Measurements from ENCODE around the gene SEPTIN12. TPM values are rescaled to one million over a fixed set of nuclear protein-coding genes. Genes with fewer than 3 reads are reported as not detected.

Gene SEPTIN12, protein sequence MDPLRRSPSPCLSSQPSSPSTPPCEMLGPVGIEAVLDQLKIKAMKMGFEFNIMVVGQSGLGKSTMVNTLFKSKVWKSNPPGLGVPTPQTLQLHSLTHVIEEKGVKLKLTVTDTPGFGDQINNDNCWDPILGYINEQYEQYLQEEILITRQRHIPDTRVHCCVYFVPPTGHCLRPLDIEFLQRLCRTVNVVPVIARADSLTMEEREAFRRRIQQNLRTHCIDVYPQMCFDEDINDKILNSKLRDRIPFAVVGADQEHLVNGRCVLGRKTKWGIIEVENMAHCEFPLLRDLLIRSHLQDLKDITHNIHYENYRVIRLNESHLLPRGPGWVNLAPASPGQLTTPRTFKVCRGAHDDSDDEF
- under 1 TPM in 1 of 2 donors, not detected in 1; 0.07 TPM for polyA plus RNA-seq

DNA sequence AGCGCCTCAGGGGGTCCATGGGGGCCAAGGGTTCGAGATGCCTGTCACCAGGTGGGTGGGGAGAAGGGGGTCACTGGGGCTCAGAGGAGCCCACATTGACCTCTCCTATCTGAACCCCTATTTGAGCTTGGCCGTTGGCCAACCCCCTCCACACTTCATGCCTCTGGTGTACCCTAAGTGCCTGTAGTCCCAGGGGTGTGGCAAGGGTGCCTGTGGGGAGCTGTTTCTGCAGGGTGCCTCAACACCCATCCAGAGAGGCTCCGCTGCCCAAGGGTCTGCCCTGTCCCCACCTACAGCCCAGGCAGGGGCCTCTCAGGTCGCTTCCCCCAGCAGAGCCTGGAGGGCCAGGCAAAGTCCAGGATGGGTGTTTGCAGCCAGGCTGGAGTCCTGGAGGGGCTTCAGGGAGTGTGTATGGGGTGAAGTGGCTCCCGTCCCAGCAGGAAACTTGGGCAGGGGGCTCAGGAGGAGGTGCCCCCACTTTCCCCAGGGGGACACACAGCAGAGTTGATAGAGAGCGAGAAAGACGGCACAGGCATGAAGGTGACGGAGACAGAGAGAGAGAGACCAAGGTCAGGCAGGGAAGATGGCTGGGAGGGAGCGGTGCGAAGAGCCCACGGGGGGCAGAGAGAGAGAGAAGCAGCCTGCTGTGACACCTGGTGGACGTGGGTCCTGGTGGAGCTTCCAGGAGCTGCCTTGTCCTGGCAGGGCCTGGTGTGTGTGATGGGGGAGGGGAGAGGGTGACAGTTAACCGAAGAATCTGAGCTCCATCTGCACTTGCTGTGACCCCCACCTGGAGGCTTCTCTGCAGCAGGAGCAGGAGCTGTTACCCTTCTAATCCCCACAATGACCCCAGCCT is at the start of gene SEPTIN12:
SEPTIN12 (minus strand) TSS at position 719 of the 856 bp plus-strand sequence; CDS start at position 19, 700 bp downstream.
- H3K9me3 ChIP-seq (ENCODE audit: control insufficient read depth in 2 of 2, insufficient read depth in 1 of 2, low read depth in 1 of 2, low read length in 1 of 2), result no peaks in the 10 kb centered on the region
- no peaks in the 10 kb centered on the region for H3K27me3 ChIP-seq (ENCODE audit: control insufficient read depth in 1 of 2, insufficient read depth in 2 of 2, low read length in 2 of 2)
- peaks cover 0 to 3% of the 10 kb centered on the region in 2 donors for H3K4me1 ChIP-seq (ENCODE audit: control insufficient read depth in 2 of 2, insufficient read depth in 2 of 2, low read length in 1 of 2)
- WGBS, 2 donors, result 75 to 77% methylated on average over 14 of the region's 14 CpGs
- no peak within 1 kb of the TSS for H3K27ac ChIP-seq (ENCODE audit: low read depth in 2 of 2, low read length in 1 of 2)
- H3K36me3 ChIP-seq (ENCODE audit: control insufficient read depth in 2 of 2, insufficient read depth in 2 of 2, low read length in 1 of 2), result no peaks in the 10 kb centered on the region
- H3K4me3 ChIP-seq (ENCODE audit: low read depth in 1 of 2, low read length in 2 of 2), result no peak within 1 kb of the TSS

DNA sequence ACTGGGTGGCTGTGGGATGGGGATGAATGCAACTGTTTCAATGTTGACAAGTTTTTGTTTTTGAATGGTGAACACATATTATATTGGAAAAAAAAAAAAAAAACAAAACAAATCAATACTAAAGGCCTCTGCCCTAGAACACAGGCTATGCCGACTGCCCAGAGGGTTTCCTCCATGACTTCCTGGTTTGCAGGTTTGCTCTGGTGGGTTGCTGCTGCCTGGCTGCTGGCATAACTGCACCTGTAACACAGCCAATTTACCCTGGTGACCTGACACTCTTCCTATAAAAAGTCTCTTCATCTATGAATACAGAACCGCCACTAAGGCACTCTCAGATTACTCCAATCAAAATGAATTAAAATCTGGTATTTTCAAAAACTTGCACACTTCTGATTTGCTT is 48.6 kb upstream of the SEPTIN12 start:
- Histone ChIP-seq H3K4me1 (ENCODE audit: control insufficient read depth in 2 of 2, insufficient read depth in 2 of 2, low read length in 1 of 2) (no peaks in the 10 kb centered on the region), H3K9me3 (ENCODE audit: control insufficient read depth in 2 of 2, insufficient read depth in 1 of 2, low read depth in 1 of 2, low read length in 1 of 2) (no peaks in the 10 kb centered on the region), H3K27me3 (ENCODE audit: control insufficient read depth in 1 of 2, insufficient read depth in 2 of 2, low read length in 2 of 2) (no peaks in the 10 kb centered on the region), H3K27ac (ENCODE audit: low read depth in 2 of 2, low read length in 1 of 2) (no peak overlapping the region), H3K4me3 (ENCODE audit: low read depth in 1 of 2, low read length in 2 of 2) (no peak overlapping the region), H3K36me3 (ENCODE audit: control insufficient read depth in 2 of 2, insufficient read depth in 2 of 2, low read length in 1 of 2) (peaks cover 12 to 14% of the 10 kb centered on the region in 2 donors)
- 90% methylated on average over 2 of the region's 2 CpGs for WGBS, 2 donors

DNA sequence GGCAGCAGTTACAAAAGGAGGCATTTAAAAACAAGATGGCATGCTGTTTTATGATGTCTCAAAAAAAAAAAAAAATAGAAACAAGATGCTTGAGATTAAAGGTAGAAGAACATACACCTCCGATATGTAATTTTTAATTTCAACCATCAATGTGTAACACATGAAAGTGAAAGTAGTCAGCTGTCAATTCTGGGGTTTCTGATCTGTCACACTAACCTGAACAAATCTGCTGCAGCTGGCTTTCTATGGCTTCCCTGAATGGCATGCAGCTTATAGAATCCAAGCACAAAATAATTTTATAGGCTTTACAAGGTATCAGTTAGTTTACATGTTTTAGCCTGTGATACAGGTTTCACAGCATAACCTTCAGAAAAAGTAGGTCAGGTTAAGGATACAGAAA is 45.4 kb upstream of the SEPTIN12 start:
- H3K27me3 ChIP-seq (ENCODE audit: control insufficient read depth in 1 of 2, insufficient read depth in 2 of 2, low read length in 2 of 2), result no peaks in the 10 kb centered on the region
- H3K9me3 ChIP-seq (ENCODE audit: control insufficient read depth in 2 of 2, insufficient read depth in 1 of 2, low read depth in 1 of 2, low read length in 1 of 2), result no peaks in the 10 kb centered on the region
- H3K4me3 ChIP-seq (ENCODE audit: low read depth in 1 of 2, low read length in 2 of 2), result no peak overlapping the region
- no peak overlapping the region for H3K27ac ChIP-seq (ENCODE audit: low read depth in 2 of 2, low read length in 1 of 2)
- 85 to 92% methylated on average over 1 of the region's 1 CpG for WGBS, 2 donors
- peaks cover 18% of the 10 kb centered on the region in 2 donors for H3K36me3 ChIP-seq (ENCODE audit: control insufficient read depth in 2 of 2, insufficient read depth in 2 of 2, low read length in 1 of 2)
- no peaks in the 10 kb centered on the region for H3K4me1 ChIP-seq (ENCODE audit: control insufficient read depth in 2 of 2, insufficient read depth in 2 of 2, low read length in 1 of 2)

DNA sequence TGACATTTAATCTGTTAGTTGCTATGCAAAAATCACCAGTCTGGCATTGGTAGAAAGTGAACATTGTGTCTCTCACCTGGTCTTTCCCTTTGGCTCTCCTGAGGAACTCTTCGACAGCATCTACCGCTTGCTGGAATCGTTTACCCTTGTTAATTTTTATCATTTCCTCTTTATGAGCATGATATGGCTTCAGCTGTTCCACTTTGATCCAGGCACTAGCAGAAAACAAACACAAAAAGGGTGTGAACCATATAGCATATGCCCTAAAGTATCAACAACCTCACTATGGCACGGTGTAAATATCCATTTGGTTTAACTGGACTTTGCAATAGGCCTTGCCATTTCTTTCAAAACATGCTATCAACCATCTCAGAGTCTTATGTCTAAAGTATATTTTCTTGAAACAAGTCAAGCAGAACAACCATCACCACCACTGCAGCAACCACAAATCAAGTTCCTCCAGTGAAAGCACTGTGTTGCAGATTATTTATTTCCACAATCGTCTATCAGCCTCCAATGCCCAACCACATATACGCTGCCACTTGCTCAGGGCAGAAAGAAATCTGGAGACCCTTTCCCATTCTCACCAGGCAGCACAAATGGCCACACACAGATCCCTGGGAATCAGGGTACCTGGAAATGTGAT is 44.7 kb upstream of the SEPTIN12 start:
- Histone ChIP-seq H3K4me1 (ENCODE audit: control insufficient read depth in 2 of 2, insufficient read depth in 2 of 2, low read length in 1 of 2) (no peaks in the 10 kb centered on the region), H3K4me3 (ENCODE audit: low read depth in 1 of 2, low read length in 2 of 2) (no peak overlapping the region), H3K27me3 (ENCODE audit: control insufficient read depth in 1 of 2, insufficient read depth in 2 of 2, low read length in 2 of 2) (no peaks in the 10 kb centered on the region), H3K9me3 (ENCODE audit: control insufficient read depth in 2 of 2, insufficient read depth in 1 of 2, low read depth in 1 of 2, low read length in 1 of 2) (no peaks in the 10 kb centered on the region), H3K36me3 (ENCODE audit: control insufficient read depth in 2 of 2, insufficient read depth in 2 of 2, low read length in 1 of 2) (peaks cover 21 to 22% of the 10 kb centered on the region in 2 donors), H3K27ac (ENCODE audit: low read depth in 2 of 2, low read length in 1 of 2) (no peak overlapping the region)
- WGBS, 2 donors, result 76 to 87% methylated on average over 6 of the region's 6 CpGs

DNA sequence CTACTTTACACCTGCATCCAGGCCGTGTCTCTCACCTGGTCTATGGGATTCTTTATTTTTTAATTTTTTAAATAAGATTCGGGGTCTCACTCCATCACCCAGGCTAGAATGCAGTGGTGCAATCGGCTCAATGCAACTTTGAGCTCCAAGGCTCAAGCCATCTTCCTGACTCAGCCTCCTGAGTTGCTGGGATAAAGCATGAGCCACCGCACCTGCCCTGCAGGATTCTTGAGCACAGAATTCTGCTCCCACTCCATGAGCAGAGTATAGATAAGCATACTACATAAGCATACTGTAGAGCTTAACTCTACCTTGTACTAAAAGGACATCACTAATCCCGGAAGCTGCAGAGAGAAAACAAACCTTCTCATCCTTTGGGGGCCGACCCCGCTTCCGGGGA is 43.5 kb upstream of the SEPTIN12 start:
- no peak overlapping the region for H3K4me3 ChIP-seq (ENCODE audit: low read depth in 1 of 2, low read length in 2 of 2)
- H3K9me3 ChIP-seq (ENCODE audit: control insufficient read depth in 2 of 2, insufficient read depth in 1 of 2, low read depth in 1 of 2, low read length in 1 of 2), result no peaks in the 10 kb centered on the region
- no peaks in the 10 kb centered on the region for H3K4me1 ChIP-seq (ENCODE audit: control insufficient read depth in 2 of 2, insufficient read depth in 2 of 2, low read length in 1 of 2)
- WGBS, 2 donors, result 93 to 95% methylated on average over 8 of the region's 8 CpGs
- H3K27ac ChIP-seq (ENCODE audit: low read depth in 2 of 2, low read length in 1 of 2), result no peak overlapping the region
- H3K36me3 ChIP-seq (ENCODE audit: control insufficient read depth in 2 of 2, insufficient read depth in 2 of 2, low read length in 1 of 2), result peaks cover 21 to 30% of the 10 kb centered on the region in 2 donors
- no peaks in the 10 kb centered on the region for H3K27me3 ChIP-seq (ENCODE audit: control insufficient read depth in 1 of 2, insufficient read depth in 2 of 2, low read length in 2 of 2)

DNA sequence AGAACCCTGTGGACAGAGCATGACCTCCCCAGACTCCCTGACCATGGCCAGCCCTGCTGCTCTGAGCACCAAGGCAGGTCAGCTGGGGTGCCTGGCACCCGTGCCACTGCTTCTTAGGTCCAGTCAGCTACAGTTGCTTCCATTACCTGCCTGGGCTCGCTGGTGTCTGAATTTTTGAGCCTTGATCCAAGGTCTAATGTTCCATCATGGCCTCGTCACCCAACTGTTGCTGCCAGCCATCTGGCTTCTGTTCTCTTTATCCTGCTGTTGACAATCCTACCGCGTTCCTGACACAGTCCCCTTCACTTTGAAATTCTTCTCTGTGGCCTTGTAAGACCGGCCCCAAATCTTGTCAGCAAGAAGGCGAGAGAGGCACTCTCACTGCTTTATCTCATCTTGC is 42.3 kb upstream of the SEPTIN12 start:
- H3K4me3 ChIP-seq (ENCODE audit: low read depth in 1 of 2, low read length in 2 of 2), result no peak overlapping the region
- WGBS, 2 donors, result 91% methylated on average over 7 of the region's 7 CpGs
- peaks cover 21 to 32% of the 10 kb centered on the region in 2 donors for H3K36me3 ChIP-seq (ENCODE audit: control insufficient read depth in 2 of 2, insufficient read depth in 2 of 2, low read length in 1 of 2)
- no peak overlapping the region for H3K27ac ChIP-seq (ENCODE audit: low read depth in 2 of 2, low read length in 1 of 2)
- H3K4me1 ChIP-seq (ENCODE audit: control insufficient read depth in 2 of 2, insufficient read depth in 2 of 2, low read length in 1 of 2), result no peaks in the 10 kb centered on the region
- H3K27me3 ChIP-seq (ENCODE audit: control insufficient read depth in 1 of 2, insufficient read depth in 2 of 2, low read length in 2 of 2), result no peaks in the 10 kb centered on the region
- no peaks in the 10 kb centered on the region for H3K9me3 ChIP-seq (ENCODE audit: control insufficient read depth in 2 of 2, insufficient read depth in 1 of 2, low read depth in 1 of 2, low read length in 1 of 2)

DNA sequence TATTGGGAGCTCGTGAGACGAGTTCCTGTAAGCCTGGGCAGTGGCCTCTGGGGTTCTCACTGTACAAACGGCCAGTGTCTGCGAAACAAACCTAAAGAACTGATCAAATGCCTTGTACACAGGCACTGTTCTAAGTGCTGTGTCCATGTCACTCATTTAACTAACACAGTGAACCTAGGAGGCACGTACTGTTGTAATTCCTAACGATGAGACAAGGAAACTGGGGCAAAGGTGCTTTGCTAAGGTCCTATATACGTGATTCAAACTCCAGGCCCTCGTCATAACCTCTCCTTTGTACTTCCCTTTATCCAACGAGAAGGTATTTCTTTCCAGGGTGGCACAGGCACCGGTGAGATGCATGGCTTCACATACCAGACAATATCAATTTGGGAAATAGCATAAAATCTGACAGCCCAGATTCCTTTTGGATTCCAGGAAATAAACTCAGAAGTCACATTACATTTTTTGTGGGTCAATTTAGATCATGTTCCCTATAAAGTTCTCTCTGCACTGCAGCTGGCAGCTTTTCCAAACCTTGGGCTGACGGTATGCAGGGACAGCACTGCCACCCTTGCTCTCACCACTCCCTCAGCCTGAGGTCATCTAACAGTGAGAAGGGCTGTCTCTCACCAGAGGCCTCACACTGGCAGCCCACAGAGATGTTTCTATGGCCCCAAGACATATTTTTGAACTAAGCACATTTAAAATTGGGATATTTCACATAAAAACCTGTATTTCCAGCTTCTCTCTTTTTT is 40.6 kb upstream of the SEPTIN12 start:
- no peak overlapping the region for H3K4me3 ChIP-seq (ENCODE audit: low read depth in 1 of 2, low read length in 2 of 2)
- no peak overlapping the region for H3K27ac ChIP-seq (ENCODE audit: low read depth in 2 of 2, low read length in 1 of 2)
- H3K9me3 ChIP-seq (ENCODE audit: control insufficient read depth in 2 of 2, insufficient read depth in 1 of 2, low read depth in 1 of 2, low read length in 1 of 2), result no peaks in the 10 kb centered on the region
- H3K36me3 ChIP-seq (ENCODE audit: control insufficient read depth in 2 of 2, insufficient read depth in 2 of 2, low read length in 1 of 2), result peaks cover 26 to 40% of the 10 kb centered on the region in 2 donors
- 94 to 95% methylated on average over 11 of the region's 11 CpGs for WGBS, 2 donors
- H3K4me1 ChIP-seq (ENCODE audit: control insufficient read depth in 2 of 2, insufficient read depth in 2 of 2, low read length in 1 of 2), result no peaks in the 10 kb centered on the region
- no peaks in the 10 kb centered on the region for H3K27me3 ChIP-seq (ENCODE audit: control insufficient read depth in 1 of 2, insufficient read depth in 2 of 2, low read length in 2 of 2)

DNA sequence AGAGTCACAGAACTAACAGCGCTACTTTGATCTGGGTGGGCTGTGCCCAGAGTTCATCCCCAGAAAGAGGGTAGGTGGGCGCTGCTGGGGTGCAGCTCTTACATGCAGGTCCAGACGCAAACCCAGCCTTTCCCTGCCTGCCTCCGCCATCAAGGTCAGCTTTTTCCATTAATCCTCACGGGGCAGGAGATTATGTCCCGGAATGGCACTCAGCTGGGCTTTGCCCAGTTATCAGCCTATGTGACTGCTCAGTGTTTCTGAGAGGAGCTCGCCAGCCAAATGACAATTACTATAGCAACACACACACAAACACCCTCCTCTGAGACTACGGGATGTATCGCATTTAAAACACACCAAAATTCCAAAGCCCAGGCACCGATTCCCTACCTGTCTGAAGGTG is 38.8 kb upstream of the SEPTIN12 start:
- Histone ChIP-seq H3K36me3 (ENCODE audit: control insufficient read depth in 2 of 2, insufficient read depth in 2 of 2, low read length in 1 of 2) (peaks cover 29 to 42% of the 10 kb centered on the region in 2 donors), H3K9me3 (ENCODE audit: control insufficient read depth in 2 of 2, insufficient read depth in 1 of 2, low read depth in 1 of 2, low read length in 1 of 2) (no peaks in the 10 kb centered on the region), H3K27ac (ENCODE audit: low read depth in 2 of 2, low read length in 1 of 2) (no peak overlapping the region), H3K4me3 (ENCODE audit: low read depth in 1 of 2, low read length in 2 of 2) (no peak overlapping the region), H3K27me3 (ENCODE audit: control insufficient read depth in 1 of 2, insufficient read depth in 2 of 2, low read length in 2 of 2) (no peaks in the 10 kb centered on the region), H3K4me1 (ENCODE audit: control insufficient read depth in 2 of 2, insufficient read depth in 2 of 2, low read length in 1 of 2) (no peaks in the 10 kb centered on the region)
- 71 to 86% methylated on average over 10 of the region's 10 CpGs for WGBS, 2 donors

DNA sequence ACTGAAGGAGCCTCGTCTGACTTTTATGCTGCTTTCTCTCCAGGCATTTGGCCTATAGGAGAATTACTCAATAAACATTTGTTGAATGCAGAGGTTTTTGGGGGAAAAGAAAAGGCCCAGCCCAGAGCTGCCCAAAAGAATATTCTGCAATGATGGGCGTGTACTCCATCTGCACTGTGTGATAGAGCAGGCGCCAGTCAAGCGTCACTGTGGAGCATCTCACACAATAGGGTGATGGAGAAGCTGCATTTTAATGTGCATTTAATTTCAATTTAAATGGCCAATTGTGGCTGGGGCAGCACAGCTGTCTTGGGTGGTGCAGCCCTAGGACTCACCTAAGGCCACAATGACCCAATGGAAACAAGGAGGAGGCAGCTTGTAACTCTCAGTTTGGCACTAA is 38.4 kb upstream of the SEPTIN12 start:
- H3K36me3 ChIP-seq (ENCODE audit: control insufficient read depth in 2 of 2, insufficient read depth in 2 of 2, low read length in 1 of 2), result peaks cover 27 to 43% of the 10 kb centered on the region in 2 donors
- WGBS, 2 donors, result 96 to 97% methylated on average over 4 of the region's 4 CpGs
- no peaks in the 10 kb centered on the region for H3K9me3 ChIP-seq (ENCODE audit: control insufficient read depth in 2 of 2, insufficient read depth in 1 of 2, low read depth in 1 of 2, low read length in 1 of 2)
- H3K27ac ChIP-seq (ENCODE audit: low read depth in 2 of 2, low read length in 1 of 2), result no peak overlapping the region
- no peaks in the 10 kb centered on the region for H3K27me3 ChIP-seq (ENCODE audit: control insufficient read depth in 1 of 2, insufficient read depth in 2 of 2, low read length in 2 of 2)
- no peaks in the 10 kb centered on the region for H3K4me1 ChIP-seq (ENCODE audit: control insufficient read depth in 2 of 2, insufficient read depth in 2 of 2, low read length in 1 of 2)
- no peak overlapping the region for H3K4me3 ChIP-seq (ENCODE audit: low read depth in 1 of 2, low read length in 2 of 2)

Measured in esophagus (tissue), 2 donors.